Hepatocyte (in vitro differentiated cells): ENCODE measurements around the gene DOCK1.

ENCODE experiments used
- CTCF ChIP-seq: fragments of 200-600 bp; sonication (generic); IDR thresholded peaks from 2 replicates; pipeline ENCODE4 v1.5.1; 2016; ENCODE audit warnings: antibody characterized with exemption, mild to moderate bottlenecking; ENCODE audit not compliant: poor library complexity
- EZH2 ChIP-seq: fragments of 200-600 bp; sonication (generic); IDR thresholded peaks from 2 replicates; pipeline ENCODE4 v1.6.1; 2016; ENCODE audit warnings: antibody characterized with exemption, mild to moderate bottlenecking, borderline replicate concordance

- TF ChIP-seq CTCF (no peak), EZH2 (no peak)
Observed at GRCh38 chr10:127125331-127125730, 220.1 kb downstream of the DOCK1 start.
